Measurements from ENCODE around the gene AP2A1. TPM values are rescaled to one million over a fixed set of nuclear protein-coding genes. Genes with fewer than 3 reads are reported as not detected.

AP2A1 gene
- total RNA-seq, 1 donor from 2014 or later, result 62.7 TPM

Small RNA genes lying within 50 kb of the gene (microRNA-seq; reads per million reads assigned to microRNA genes)
- not detected for gene MIR4749
- gene MIR6799, result not detected
- gene MIR6800, result not detected

Other genes with a start within 250 kb of the AP2A1 start
- gene RCN3, start 239.0 kb upstream of the AP2A1 start, total RNA-seq, result 7.3 TPM
- 45.5 TPM for gene NOSIP, start 186.4 kb upstream of the AP2A1 start, total RNA-seq
- 0.70 TPM for gene PRRG2, start 185.7 kb upstream of the AP2A1 start, total RNA-seq
- 12.6 TPM for gene PRR12, start 175.8 kb upstream of the AP2A1 start, total RNA-seq
- gene RRAS, start 126.9 kb upstream of the AP2A1 start, total RNA-seq, result 105 TPM
- 42.0 TPM for gene SCAF1, start 124.8 kb upstream of the AP2A1 start, total RNA-seq
- gene IRF3, start 101.1 kb upstream of the AP2A1 start, total RNA-seq, result 29.9 TPM
- gene BCL2L12, start 101.1 kb upstream of the AP2A1 start, total RNA-seq, result 10.8 TPM
- 110 TPM for gene PRMT1, start 89.7 kb upstream of the AP2A1 start, total RNA-seq
- gene ADM5, start 77.4 kb upstream of the AP2A1 start, total RNA-seq, result 0.67 TPM
- gene CPT1C, start 75.9 kb upstream of the AP2A1 start, total RNA-seq, result 2.2 TPM
- gene TSKS, start 3.7 kb upstream of the AP2A1 start, total RNA-seq, result 0.86 TPM
- gene FUZ, start 46.3 kb downstream of the AP2A1 start, total RNA-seq, result 19.8 TPM
- 83.4 TPM for gene MED25, start 51.3 kb downstream of the AP2A1 start, total RNA-seq
- gene PTOV1, start 84.2 kb downstream of the AP2A1 start, total RNA-seq, result 120 TPM
- gene PNKP, start 100.6 kb downstream of the AP2A1 start, total RNA-seq, result 36.3 TPM
- 35.0 TPM for gene AKT1S1, start 110.4 kb downstream of the AP2A1 start, total RNA-seq
- 46.0 TPM for gene TBC1D17, start 110.7 kb downstream of the AP2A1 start, total RNA-seq
- not detected for gene IL4I1, start 129.9 kb downstream of the AP2A1 start, total RNA-seq
- 7.2 TPM for gene ATF5, start 162.2 kb downstream of the AP2A1 start, total RNA-seq
- gene NUP62, start 162.5 kb downstream of the AP2A1 start, total RNA-seq, result 28.2 TPM
- 0.75 TPM for gene SIGLEC11, start 194.2 kb downstream of the AP2A1 start, total RNA-seq

Data from Right ventricle myocardium superior (tissue), 1 donor.